Right atrium auricular region (tissue), 2 donors: ENCODE measurements around the gene LRP1B. TPM values are rescaled to one million over a fixed set of nuclear protein-coding genes. Genes with fewer than 3 reads are reported as not detected.

Source experiments
- DNase-seq: peaks from one replicate; pipeline ENCODE4 v3.0.0-alpha.2; 2019; ENCODE audit warnings: low spot score
- H3K27ac ChIP-seq, 2 donors: fragments of 200-600 bp; sonication (generic); 1 replicate in 1 of 2; 2 replicates in 1 of 2; pipeline ENCODE4 v1.5.1; 2016 to 2019
- H3K27me3 ChIP-seq, 2 donors: fragments of 200-600 bp; sonication (generic); one replicate each; pipeline versions ENCODE4 v1.5.1 to v1.6.0; 2017 to 2019
- H3K36me3 ChIP-seq: fragments of 200-600 bp; sonication (generic); one replicate; pipeline ENCODE4 v1.5.1; 2016
- H3K4me1 ChIP-seq, 2 donors: fragments of 200-600 bp; sonication (generic); one replicate each; pipeline versions ENCODE4 v1.5.1 to v1.6.0; 2017 to 2019
- H3K4me3 ChIP-seq, 2 donors: fragments of 200-600 bp; sonication (generic); 1 replicate in 1 of 2; 2 replicates in 1 of 2; pipeline ENCODE4 v1.5.1; 2017 to 2019; ENCODE audit warnings: mild to moderate bottlenecking in 1 of 2, moderate library complexity in 1 of 2
- H3K9me3 ChIP-seq, 2 donors: fragments of 200-600 bp; sonication (generic); one replicate each; pipeline ENCODE4 v1.5.1; 2019
- CTCF ChIP-seq, 2 donors: fragments of 200-600 bp; sonication (generic); IDR thresholded peaks; one replicate each; pipeline ENCODE4 v1.5.1; 2019; ENCODE audit warnings: antibody characterized with exemption in 2 of 2
- total RNA-seq, 2 donors: library from RNA; depleted of rRNA; stranded (reverse); fragments of >200 nt; gene quantifications; one replicate each; pipeline ENCODE4 v1.1.0, GENCODE V29; 2016

LRP1B gene
- total RNA-seq, 2 donors from 2014 or later = 0.44 to 0.47 TPM

GRCh38 chr2:141362311-141362710 lies 768.5 kb downstream of the LRP1B start:
- no peaks in the 10 kb centered on the region for H3K9me3 ChIP-seq
- no peak overlapping the region for H3K4me3 ChIP-seq
- H3K27me3 ChIP-seq = no peaks in the 10 kb centered on the region
- no peak overlapping the region for H3K27ac ChIP-seq
- TF ChIP-seq CTCF (IDR thresholded peaks at IDR 0.05) = no peak
- no peak for DNase-seq
- H3K36me3 ChIP-seq = no peaks in the 10 kb centered on the region
- H3K4me1 ChIP-seq = no peaks in the 10 kb centered on the region

GRCh38 chr2:141348481-141348880 lies 782.3 kb downstream of the LRP1B start:
- no peak for DNase-seq
- no peak for TF ChIP-seq CTCF (IDR thresholded peaks at IDR 0.05)
- Histone ChIP-seq H3K27ac (no peak overlapping the region), H3K4me1 (no peaks in the 10 kb centered on the region), H3K27me3 (no peaks in the 10 kb centered on the region), H3K36me3 (no peaks in the 10 kb centered on the region), H3K9me3 (no peaks in the 10 kb centered on the region), H3K4me3 (no peak overlapping the region)

- Histone ChIP-seq H3K9me3 (no peaks in the 10 kb centered on the region), H3K27ac (no peak overlapping the region), H3K36me3 (no peaks in the 10 kb centered on the region), H3K4me3 (no peak overlapping the region), H3K27me3 (no peaks in the 10 kb centered on the region), H3K4me1 (no peaks in the 10 kb centered on the region)
- DNase-seq = no peak
- no peak for TF ChIP-seq CTCF (IDR thresholded peaks at IDR 0.05)
Observed at GRCh38 chr2:141341444-141341843, 789.4 kb downstream of the LRP1B start.

GRCh38 chr2:141331127-141331526 lies 799.7 kb downstream of the LRP1B start:
- TF ChIP-seq CTCF (IDR thresholded peaks at IDR 0.05) = no peak
- no peak overlapping the region for H3K4me3 ChIP-seq

GRCh38 chr2:141329964-141330363 lies 800.9 kb downstream of the LRP1B start:
- no peaks in the 10 kb centered on the region for H3K4me1 ChIP-seq
- H3K27me3 ChIP-seq = no peaks in the 10 kb centered on the region
- H3K27ac ChIP-seq = no peak overlapping the region
- DNase-seq = no peak
- H3K4me3 ChIP-seq = no peak overlapping the region
- no peaks in the 10 kb centered on the region for H3K9me3 ChIP-seq
- TF ChIP-seq CTCF (IDR thresholded peaks at IDR 0.05) = no peak
- no peaks in the 10 kb centered on the region for H3K36me3 ChIP-seq

More at GRCh38 chr2:141331127-141331526, 799.7 kb downstream of the LRP1B start:
- no peaks in the 10 kb centered on the region for H3K9me3 ChIP-seq
- H3K27me3 ChIP-seq = no peaks in the 10 kb centered on the region
- no peaks in the 10 kb centered on the region for H3K4me1 ChIP-seq
- H3K36me3 ChIP-seq = no peaks in the 10 kb centered on the region
- no peak overlapping the region for H3K27ac ChIP-seq
- DNase-seq = no peak

- H3K4me1 ChIP-seq = no peaks in the 10 kb centered on the region
- no peak for DNase-seq
- no peak overlapping the region for H3K27ac ChIP-seq
- no peaks in the 10 kb centered on the region for H3K36me3 ChIP-seq
- H3K27me3 ChIP-seq = no peaks in the 10 kb centered on the region
- no peaks in the 10 kb centered on the region for H3K9me3 ChIP-seq
- no peak overlapping the region for H3K4me3 ChIP-seq
- no peak for TF ChIP-seq CTCF (IDR thresholded peaks at IDR 0.05)
Observed at GRCh38 chr2:141323571-141323970, 807.2 kb downstream of the LRP1B start.
